Panc1 (cell line): ENCODE measurements around the gene ABCG5. TPM values are rescaled to one million over a fixed set of nuclear protein-coding genes. Genes with fewer than 3 reads are reported as not detected.

Source experiments
- ATAC-seq: fragments of 200-7000 bp; cut with Tn5 transposase; 2 replicates; pipeline ENCODE4 v1.9.1; 2020; ENCODE audit warnings: mild to moderate bottlenecking, moderate library complexity
- BruUV-seq: library from RNA; stranded (reverse); fragments of 400-500 nt; replicated peaks from 2 replicates; lab custom pipeline; 2021; lab: Mats Ljungman, UMichigan
- CTCF ChIA-PET: fragments of 300-600 bp; sonication (Branson Sonifier 250); formaldehyde crosslinking; loops from one replicate; lab custom pipeline; 2022; ENCODE audit warnings: antibody characterized with exemption; lab: Charles Lee
- POLR2A ChIA-PET: fragments of 300-600 bp; sonication (Branson Sonifier 250); formaldehyde crosslinking; loops from one replicate; lab custom pipeline; 2022; ENCODE audit warnings: antibody characterized with exemption; lab: Charles Lee
- DNase-seq: peaks from one replicate; pipeline ENCODE4 v3.0.0-alpha.2; 2010; ENCODE audit warnings: low read depth, low spot score
- H3K27ac ChIP-seq: 2 replicates; pipeline ENCODE4 v1.5.1; 2011; ENCODE audit warnings: mild to moderate bottlenecking, low read length, inconsistent platforms
- H3K27me3 ChIP-seq: fragments of 200-500 bp; sonication (Bioruptor generic); 2 replicates; pipeline ENCODE4 v1.6.0; 2014; ENCODE audit warnings: low read length, inconsistent platforms; ENCODE audit not compliant: control insufficient read depth, insufficient read depth
- H3K36me3 ChIP-seq: fragments of 200-500 bp; sonication (Bioruptor generic); 2 replicates; pipeline ENCODE4 v1.5.1; 2014; ENCODE audit warnings: inconsistent platforms, mild to moderate bottlenecking, low read length, moderate library complexity; ENCODE audit not compliant: control insufficient read depth, insufficient read depth
- H3K4me1 ChIP-seq: 2 replicates; pipeline ENCODE4 v1.5.1; 2011; ENCODE audit warnings: inconsistent platforms, mild to moderate bottlenecking, low read length, moderate library complexity; ENCODE audit not compliant: control insufficient read depth, insufficient read depth
- H3K4me3 ChIP-seq, 2 experiments: 2 replicates each; pipeline ENCODE4 v1.5.1; 2011 to 2012; ENCODE audit warnings: low read depth in 2 of 2, low read length in 2 of 2, mild to moderate bottlenecking in 2 of 2, inconsistent platforms in 1 of 2, moderate library complexity in 1 of 2
- H3K9me3 ChIP-seq: fragments of 200-500 bp; sonication (Bioruptor generic); 2 replicates; pipeline ENCODE4 v1.5.1; 2014; ENCODE audit warnings: low read depth, mild to moderate bottlenecking, inconsistent platforms, low read length, moderate library complexity; ENCODE audit not compliant: control insufficient read depth, insufficient read depth
- TCF7L2 ChIP-seq: IDR thresholded peaks from 2 replicates; pipeline ENCODE4 v1.6.1; 2011; ENCODE audit warnings: mild to moderate bottlenecking, low read depth, low read length, inconsistent platforms
- in situ Hi-C: cut with HindIII; loops from 2 replicates; pipeline ENCODE4 v1.10.0; 2016; ENCODE audit warnings: low sequenced_read_pairs, low pct_unique_long_range_greater_than_20kb
- intact Hi-C: fragments of 100-400 bp; cut with micrococcal nuclease; formaldehyde crosslinking; loops from one replicate; pipeline ENCODE4 v1.10.0; 2022; ENCODE audit not compliant: unreplicated experiment
- total RNA-seq: library from RNA; stranded (reverse); gene quantifications from one replicate; pipeline ENCODE4 v1.2.1, GENCODE V29; 2021; ENCODE audit not compliant: unreplicated experiment

ABCG5 gene
- total RNA-seq, 1 experiment from 2014 or later, result 0.05 TPM

DNA sequence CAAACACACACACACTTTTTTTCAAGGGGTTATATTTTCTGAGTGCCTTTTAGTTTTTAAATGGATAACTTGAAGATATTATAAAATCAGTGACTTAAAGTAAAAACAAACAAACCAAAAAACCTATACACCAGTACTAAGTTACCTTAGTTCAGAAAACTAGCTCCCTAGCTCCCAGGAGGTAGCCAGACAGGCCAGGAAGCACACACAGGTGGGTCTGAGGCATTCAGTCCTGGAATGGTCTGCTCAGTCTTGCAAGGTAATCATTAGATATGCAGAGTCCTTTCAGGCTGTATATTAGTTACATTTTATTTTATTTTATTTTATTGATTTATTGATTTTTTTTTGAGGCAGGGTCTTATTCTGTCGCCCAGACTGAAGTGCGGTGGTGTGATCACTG lies 75.5 kb downstream of the ABCG5 start:
- Histone ChIP-seq H3K27me3 (no peaks in the 10 kb centered on the region), H3K27ac (no peak overlapping the region), H3K36me3 (no peaks in the 10 kb centered on the region), H3K4me1 (peaks cover 18% of the 10 kb centered on the region), H3K9me3 (no peaks in the 10 kb centered on the region), H3K4me3 (no peak overlapping the region)
- no peak for DNase-seq
- intact Hi-C loops (no loop called here), in situ Hi-C loops (no loop called here)
- no TSS peak for BruUV-seq
- no peak for ATAC-seq
- no peak for TF ChIP-seq TCF7L2
- ChIA-PET CTCF (interaction anchor here (0.7 kb wide), 1 partner anchor 92 kb away, joined by 3 read pairs; no protein-coding TSS in a partner anchor), POLR2A (interaction anchor here (0.7 kb wide), 1 partner anchor 15 kb away, joined by 3 read pairs; no protein-coding TSS in a partner anchor)

Other genes with a start within 250 kb of the ABCG5 start
- gene THADA, start 242.8 kb downstream of the ABCG5 start, total RNA-seq, result 37.2 TPM
- 15.0 TPM for gene PLEKHH2, start 201.6 kb downstream of the ABCG5 start, total RNA-seq
- 0.54 TPM for gene C1GALT1C1L, start 162.4 kb downstream of the ABCG5 start, total RNA-seq
- 8.5 TPM for gene DYNC2LI1, start 64.8 kb downstream of the ABCG5 start, total RNA-seq
- gene ABCG8, start 132 bp upstream of the ABCG5 start, total RNA-seq, result 0.03 TPM
- 207 TPM for gene LRPPRC, start 157.2 kb upstream of the ABCG5 start, total RNA-seq